GM18909 (cell line): ENCODE measurements around the gene IGSF8.
A peak's percentile ranks its signal among the peaks of the same experiment; 100 is the strongest.

ENCODE experiments used
- ATAC-seq: cut with Tn5 transposase; IDR thresholded peaks from one replicate; pipeline ENCODE4 v1.9.1; 2021; ENCODE audit warnings: mild to moderate bottlenecking; ENCODE audit not compliant: unreplicated experiment, poor library complexity

IGSF8 gene, protein sequence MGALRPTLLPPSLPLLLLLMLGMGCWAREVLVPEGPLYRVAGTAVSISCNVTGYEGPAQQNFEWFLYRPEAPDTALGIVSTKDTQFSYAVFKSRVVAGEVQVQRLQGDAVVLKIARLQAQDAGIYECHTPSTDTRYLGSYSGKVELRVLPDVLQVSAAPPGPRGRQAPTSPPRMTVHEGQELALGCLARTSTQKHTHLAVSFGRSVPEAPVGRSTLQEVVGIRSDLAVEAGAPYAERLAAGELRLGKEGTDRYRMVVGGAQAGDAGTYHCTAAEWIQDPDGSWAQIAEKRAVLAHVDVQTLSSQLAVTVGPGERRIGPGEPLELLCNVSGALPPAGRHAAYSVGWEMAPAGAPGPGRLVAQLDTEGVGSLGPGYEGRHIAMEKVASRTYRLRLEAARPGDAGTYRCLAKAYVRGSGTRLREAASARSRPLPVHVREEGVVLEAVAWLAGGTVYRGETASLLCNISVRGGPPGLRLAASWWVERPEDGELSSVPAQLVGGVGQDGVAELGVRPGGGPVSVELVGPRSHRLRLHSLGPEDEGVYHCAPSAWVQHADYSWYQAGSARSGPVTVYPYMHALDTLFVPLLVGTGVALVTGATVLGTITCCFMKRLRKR

DNA sequence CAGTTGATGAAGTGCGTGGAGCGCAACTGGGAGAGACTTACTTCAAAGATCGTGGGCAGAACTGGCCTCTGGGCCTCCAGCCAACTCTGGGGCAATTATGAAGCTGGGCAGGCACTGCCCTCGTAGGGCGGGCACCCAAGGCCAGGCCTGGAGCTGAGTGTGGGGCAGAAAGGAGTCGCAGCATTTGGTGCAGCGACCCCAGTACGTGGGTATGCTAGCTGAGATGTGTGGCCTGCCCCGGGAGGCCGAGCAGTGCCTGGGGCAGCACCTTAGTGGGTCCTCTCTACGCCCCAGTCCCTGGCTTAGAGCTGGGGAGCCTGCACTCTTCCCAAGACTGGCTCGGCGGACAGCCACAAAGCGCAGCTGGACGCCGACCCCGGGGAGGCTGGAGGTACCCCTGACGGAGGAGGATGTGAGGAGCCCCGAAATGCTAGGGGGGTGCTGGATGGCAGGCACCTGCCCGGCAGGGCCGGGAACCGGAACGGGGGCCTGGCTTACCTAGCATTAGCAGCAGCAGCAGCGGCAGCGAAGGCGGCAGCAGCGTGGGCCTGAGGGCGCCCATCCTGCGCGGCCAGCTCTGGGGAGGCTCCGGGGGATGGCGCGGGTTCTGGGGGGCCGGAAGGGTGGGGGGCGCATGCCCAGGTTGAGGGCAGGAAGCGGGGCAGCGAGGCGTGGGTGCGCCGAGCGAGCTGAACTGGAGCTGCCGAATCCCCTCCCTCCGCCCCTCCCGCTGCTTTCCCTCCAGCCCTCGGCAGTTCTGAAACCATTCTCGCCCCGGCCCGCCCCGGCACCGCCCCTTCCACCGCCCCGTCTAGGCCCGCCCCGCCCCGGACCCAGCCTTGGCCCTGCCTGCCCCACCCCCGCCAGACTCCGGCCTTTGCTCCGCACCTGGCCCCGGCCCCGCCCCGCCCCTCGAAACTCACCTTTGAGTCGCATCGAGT, at the start of gene IGSF8:
Gene IGSF8 (minus strand): TSS at position 709 of the 941 bp plus-strand sequence. CDS start 147 bp downstream, at position 562.
- peak; percentile 58 for ATAC-seq

DNA sequence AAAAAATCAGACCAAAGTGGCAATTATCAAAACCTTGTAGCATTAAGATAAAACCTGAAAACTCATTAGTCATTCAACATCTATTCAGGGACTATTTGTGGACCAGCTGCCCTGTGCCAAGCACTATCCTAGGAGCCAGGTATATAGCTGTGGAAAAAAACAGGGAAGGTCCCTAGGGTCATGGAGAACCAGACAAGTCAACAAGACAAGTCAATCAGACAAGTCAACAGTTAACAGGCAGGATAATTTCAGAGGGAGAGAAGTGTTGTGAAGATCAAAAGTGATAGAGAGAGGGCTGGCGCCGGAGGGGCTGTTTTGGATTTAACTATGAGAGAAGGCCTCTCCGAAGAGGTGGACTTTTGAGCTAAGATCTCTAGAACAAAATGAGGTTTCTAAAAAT, 49.7 kb upstream of the IGSF8 start:
- ATAC-seq = no peak

DNA sequence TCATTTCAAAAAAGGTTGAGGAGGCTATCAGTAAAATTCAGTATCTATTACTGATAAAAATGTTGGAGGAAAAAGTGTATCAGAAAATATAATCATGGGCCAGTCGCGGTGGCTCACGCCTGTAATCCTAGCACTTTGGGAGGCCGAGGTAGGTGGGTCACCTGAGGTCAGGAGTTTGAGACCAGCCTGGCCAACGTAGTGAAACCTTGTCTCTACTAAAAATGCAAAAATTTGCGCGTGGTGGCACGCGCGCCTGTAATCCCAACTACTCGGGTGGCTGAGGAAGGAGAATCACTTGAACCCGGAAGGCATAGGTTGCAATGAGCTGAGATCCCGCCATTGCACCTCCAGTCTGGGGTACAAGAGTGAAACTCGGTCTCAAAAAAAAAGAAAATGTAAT, 47.7 kb upstream of the IGSF8 start:
- ATAC-seq = no peak

DNA sequence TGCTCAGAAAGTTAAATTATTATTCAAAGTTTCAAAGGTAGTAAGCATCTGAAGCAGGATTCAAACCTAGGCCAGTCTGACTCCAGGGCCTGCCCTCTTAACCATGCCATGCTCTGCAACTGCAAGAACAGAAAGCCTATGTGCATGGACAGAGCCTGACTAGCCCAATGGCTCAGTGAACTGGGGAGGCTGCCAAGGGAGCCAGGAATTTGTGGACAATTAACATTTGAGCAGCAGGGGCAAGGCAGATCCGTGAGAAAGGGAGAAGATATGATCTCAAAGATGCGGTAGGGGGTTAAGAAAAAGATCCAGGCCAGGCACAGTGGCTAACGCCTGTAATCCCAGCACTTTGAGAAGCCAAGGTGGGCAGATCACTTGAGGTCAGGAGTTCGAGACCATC, 46.5 kb upstream of the IGSF8 start:
- ATAC-seq = no peak

DNA sequence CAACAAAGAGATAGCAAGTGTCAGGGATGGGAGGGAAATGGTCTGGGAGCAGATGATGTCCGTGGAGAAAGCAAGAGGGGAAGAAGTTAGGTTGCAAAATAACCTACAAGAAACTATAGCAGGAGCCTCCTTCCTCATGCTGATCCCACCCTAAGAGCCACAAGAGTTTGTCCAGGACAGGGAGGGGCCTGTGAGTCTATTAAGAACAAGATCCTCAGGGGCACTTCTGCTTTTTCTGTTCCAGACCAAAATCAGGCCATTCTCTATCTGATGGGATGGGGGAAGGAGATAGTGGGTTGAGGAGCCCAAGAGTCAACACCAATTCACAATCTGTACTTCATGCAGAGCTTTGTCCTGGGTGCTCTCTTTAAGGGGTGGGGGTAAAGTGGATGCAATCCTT, 45.3 kb upstream of the IGSF8 start:
- no peak for ATAC-seq

DNA sequence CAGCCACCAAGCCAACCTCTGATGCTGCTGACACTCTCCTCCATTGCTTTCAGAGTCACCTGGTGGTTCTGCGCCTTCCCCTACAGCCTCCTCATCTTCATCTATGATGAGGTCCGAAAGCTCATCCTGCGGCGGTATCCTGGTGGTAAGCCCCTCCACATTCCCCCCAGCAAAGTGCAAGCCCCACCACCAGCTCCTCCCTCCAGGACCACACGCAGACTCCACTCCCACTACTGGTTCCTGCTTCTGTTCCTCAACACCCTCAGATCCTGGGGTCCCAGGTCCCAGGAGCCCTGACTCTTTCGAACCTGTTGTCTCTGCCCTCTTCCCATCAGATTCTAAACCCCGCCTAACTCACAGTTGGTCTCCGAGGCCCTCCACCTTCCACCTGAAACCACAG, 41.4 kb upstream of the IGSF8 start:
- no peak for ATAC-seq

DNA sequence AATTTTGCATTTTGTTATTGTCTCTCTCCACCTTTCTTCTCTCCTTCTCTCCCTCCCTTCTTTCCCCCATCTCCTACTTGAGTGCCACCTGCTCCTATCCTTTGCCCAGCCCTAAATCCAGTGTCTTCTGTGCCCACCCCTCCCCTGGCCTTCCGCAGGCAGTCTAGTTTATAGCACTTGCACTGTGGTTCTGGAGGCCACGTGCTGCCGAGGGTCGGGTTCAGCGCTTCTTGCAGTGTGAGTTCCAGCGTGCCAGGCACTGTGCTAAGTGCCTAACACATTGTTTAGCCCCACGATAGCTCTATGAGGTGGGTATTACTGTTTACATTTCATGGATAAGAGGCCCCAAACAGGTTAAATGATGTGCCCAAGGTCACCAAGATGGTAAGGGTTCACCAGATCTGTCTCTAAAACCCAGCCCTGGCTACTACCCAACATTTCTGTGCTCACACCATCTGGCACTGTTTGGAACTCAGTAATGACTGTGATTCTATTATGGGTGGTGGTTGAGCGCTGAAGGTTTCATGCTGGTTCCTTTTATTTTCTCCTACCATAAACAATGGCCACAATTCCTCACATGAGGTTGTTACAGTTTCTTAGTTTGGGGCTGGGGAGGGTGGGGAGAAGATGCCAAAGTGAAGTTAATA, 38.9 kb upstream of the IGSF8 start:
- ATAC-seq = no peak

DNA sequence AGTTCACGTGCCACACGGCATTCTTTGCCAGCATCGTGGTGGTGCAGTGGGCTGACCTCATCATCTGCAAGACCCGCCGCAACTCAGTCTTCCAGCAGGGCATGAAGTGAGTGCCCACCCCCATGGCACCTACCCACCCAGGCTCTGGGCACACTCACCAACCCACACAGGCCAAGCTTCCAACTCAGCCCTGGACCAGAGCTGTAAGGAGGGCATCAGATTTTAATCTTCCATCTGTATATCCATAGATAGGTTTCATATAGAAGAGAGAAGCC, 38.4 kb upstream of the IGSF8 start:
- ATAC-seq = no peak

DNA sequence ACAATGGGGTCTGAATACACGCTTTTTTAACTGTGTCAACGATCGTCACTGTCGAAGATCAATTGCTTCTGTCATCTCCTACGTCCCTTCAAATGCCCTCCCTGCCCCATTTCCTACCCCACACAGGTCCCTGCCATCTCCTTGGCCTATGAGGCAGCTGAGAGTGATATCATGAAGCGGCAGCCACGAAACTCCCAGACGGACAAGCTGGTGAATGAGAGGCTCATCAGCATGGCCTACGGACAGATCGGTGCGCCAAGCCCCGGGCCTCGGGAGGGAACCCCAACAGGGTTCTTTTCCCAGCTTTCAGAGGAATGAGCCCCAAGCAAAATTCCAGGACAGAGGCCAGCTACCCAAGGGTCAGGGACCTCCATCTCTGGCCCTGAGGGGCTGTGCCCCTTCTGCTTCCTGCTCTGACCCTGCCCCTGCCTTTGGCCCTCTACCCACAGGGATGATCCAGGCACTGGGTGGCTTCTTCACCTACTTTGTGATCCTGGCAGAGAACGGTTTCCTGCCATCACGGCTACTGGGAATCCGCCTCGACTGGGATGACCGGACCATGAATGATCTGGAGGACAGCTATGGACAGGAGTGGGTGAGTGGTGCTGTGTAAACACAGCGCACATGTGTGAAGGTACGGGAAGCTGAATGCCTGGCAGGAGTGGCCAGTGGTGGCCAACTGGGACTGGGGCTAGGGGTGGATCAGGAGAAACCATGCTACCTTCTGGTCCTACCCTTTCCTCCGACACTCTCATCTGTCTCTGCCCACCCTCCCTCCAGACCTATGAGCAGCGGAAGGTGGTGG, 37.9 kb upstream of the IGSF8 start:
- no peak for ATAC-seq

DNA sequence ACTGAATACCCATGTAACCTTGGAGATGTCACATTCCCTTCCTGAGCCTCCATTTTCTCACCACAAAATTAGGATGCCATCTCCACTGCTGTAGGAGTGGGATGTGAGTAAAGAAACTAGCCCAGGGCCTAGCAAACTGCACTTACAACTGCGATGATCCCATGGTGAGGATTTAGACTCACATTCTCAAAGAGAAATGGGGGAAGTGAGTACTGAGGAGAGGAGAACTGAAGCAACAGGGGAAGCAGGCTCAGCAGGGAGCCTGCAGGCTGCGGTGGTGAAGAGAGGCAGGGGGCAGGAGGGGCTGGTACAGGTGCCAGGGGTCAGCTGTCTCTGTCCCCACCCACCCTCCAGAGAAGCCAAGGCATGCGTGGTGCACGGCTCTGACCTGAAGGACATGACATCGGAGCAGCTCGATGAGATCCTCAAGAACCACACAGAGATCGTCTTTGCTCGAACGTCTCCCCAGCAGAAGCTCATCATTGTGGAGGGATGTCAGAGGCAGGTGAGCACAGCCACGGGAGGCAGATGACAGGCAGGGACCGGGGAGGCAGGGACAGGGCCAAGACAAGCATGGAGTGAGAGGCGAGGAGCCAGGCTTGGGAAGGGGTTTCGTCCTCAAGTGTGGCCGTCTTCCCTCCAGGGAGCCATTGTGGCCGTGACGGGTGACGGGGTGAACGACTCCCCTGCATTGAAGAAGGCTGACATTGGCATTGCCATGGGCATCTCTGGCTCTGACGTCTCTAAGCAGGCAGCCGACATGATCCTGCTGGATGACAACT, 36.6 kb upstream of the IGSF8 start:
- ATAC-seq = no peak

DNA sequence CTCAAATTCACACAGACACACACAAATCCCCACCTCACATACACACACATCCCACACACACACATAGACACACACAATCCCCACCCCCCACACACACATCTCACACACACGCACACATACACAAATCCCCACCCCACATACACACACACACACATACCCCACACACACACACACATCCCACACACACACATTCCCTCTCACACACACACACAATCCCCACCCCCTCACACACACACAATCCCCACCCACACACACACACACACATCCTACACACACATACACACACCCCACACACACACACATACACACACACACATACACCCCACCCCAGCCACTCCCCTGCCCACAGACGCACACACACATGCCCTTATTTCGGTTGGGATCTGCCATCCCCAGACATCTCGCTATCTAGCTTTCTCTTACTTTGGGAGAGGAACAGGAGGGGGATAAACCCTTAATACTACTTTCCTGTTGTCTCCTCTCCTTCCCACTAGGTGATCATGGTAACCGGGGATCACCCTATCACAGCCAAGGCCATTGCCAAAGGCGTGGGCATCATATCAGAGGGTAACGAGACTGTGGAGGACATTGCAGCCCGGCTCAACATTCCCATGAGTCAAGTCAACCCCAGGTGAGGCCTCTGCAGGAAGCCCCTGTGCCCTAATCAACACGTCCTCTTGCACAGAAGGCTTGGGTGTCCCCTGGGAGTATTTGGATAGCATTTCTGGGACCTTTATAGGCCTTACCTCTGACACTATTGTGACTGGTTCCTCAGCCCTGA, 35.8 kb upstream of the IGSF8 start:
- no peak for ATAC-seq

DNA sequence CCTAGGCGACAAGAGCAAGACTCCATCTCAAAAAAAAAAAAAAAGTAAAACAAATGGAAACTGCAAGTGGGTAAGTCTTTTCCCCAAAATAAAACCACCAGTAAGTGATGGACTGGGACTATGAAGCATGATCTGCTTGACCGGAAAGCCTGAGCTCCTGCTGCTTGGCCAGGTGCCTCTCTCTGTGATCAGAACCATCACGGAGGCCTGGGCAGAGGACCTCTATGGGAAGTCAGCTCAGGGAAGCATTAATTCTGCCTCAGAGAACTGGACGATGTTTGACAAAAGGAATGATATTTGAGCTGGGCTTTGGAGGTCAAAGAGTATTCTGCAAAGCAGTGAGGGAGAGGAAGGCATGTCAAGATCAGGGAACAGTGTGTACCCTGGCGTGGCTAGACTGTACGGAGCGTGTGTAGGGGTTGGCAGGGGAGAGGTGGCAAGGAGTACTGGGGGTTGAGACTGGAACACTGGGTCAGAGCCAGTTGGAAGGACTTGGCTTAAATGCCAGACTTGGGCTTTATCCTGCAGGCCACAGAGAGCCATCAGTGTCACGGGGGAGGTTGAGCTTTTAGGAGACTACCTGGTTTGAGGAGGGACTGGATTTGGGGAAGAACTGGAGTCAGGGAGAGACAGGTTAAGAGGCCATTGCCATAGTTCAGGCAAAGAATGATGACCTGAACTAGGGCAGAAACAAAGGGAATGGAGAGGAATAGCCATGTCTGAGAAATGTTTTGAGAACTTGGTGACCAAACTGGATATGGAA, 33.6 kb upstream of the IGSF8 start:
- ATAC-seq = no peak

DNA sequence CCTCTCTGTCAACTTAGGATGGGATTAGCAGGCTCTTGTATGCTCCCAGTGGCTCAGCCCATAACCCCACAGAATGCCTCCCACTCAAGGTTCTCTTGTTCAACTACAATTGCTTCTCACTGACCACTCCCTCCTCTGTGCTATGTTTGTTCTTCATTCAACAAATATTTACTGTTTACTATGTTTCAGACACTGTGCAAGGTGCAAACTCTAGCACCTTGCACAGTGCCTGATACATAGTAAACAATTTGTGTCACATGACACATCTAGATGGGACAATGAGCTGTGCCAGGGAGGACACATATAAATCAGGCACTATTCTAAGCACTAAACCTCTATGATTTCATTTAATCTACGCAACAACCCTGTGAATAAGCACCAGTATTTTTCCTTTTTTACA, 32.5 kb upstream of the IGSF8 start:
- no peak for ATAC-seq

DNA sequence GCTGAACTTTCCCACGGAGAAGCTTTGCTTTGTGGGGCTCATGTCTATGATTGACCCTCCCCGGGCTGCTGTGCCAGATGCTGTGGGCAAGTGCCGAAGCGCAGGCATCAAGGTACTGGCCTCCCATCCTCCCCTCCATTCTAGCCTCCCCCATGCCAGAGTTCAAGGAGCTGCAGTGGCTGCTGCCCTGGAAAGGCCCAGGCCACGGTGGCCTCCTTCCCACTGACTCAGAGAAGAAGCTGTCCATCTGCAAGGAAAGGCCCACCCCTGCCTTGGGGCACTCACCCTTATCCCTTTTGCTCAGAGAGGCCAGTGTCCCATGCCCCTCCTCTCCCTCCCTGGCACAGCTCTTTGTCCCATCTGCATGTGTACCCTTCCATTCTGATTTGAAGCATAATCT, 32.1 kb upstream of the IGSF8 start:
- no peak for ATAC-seq

DNA sequence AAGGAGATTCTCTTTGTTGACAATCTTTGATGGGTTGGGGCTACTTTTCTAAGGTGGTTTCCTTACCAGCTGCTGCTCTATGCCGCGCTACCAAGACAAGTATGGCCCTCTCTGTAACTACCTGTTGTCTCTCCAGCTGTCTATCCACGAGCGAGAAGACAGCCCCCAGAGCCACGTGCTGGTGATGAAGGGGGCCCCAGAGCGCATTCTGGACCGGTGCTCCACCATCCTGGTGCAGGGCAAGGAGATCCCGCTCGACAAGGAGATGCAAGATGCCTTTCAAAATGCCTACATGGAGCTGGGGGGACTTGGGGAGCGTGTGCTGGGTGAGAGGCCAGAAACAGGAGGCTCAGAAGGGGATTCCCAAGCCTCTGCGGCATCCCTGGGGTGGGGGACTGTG, 31.5 kb upstream of the IGSF8 start:
- ATAC-seq = no peak

DNA sequence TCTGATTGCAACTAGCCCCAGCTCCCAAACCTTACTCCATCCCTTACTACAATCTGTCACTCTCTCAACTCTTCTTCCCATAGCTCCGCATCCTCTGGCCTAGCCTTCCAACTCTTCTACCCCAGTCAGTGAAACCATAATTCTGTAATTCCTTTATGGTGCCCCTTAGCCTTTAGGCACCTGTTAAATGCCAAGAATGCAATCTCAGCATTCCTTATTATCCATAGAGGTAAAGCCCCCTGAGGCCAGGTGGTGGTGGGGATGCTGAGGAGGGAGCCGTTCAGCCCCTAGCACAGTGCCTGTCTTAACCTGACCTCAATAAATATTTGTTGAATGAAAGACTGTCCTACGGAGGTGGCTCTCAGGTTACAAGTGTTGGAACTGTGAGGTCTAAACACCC, 31.1 kb upstream of the IGSF8 start:
- ATAC-seq = no peak

DNA sequence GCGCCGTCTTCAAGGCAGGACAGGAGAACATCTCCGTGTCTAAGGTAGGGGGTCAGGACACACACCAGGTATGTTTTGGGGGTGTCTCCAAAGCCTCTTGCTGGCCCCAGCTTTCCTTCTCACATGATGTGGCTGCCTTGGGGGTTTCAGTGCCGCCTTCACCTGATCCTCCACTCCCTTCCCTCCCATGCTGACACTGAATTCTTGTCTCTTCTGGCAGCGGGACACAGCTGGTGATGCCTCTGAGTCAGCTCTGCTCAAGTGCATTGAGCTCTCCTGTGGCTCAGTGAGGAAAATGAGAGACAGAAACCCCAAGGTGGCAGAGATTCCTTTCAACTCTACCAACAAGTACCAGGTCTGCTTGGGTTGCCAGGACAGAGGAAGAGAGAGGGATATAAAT, 30.6 kb upstream of the IGSF8 start:
- ATAC-seq = no peak

DNA sequence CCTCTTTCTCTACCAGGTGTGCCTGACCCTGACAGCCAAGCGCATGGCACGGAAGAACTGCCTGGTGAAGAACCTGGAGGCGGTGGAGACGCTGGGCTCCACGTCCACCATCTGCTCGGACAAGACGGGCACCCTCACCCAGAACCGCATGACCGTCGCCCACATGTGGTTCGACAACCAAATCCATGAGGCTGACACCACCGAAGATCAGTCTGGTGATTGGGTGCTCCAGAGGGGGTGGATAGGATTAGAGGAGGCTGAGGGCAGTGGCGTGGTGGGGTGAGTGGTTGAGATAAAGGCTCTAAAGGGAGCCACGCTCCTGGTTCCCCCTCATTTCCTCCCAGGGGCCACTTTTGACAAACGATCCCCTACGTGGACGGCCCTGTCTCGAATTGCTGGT, 30.2 kb upstream of the IGSF8 start:
- no peak for ATAC-seq
